Hepatocyte (in vitro differentiated cells): ENCODE data around the gene MAGI2.

Source experiments
- CTCF ChIP-seq: fragments of 200-600 bp; sonication (generic); IDR thresholded peaks from 2 replicates; pipeline ENCODE4 v1.5.1; 2016; ENCODE audit warnings: antibody characterized with exemption, mild to moderate bottlenecking; ENCODE audit not compliant: poor library complexity
- EZH2 ChIP-seq: fragments of 200-600 bp; sonication (generic); IDR thresholded peaks from 2 replicates; pipeline ENCODE4 v1.6.1; 2016; ENCODE audit warnings: antibody characterized with exemption, mild to moderate bottlenecking, borderline replicate concordance
- EZH2phosphoT487 ChIP-seq: fragments of 200-600 bp; sonication (generic); IDR thresholded peaks from one replicate; pipeline ENCODE4 v1.6.1; 2018; ENCODE audit warnings: antibody characterized with exemption, mild to moderate bottlenecking, low read depth, moderate library complexity; ENCODE audit not compliant: unreplicated experiment, severe bottlenecking

DNA sequence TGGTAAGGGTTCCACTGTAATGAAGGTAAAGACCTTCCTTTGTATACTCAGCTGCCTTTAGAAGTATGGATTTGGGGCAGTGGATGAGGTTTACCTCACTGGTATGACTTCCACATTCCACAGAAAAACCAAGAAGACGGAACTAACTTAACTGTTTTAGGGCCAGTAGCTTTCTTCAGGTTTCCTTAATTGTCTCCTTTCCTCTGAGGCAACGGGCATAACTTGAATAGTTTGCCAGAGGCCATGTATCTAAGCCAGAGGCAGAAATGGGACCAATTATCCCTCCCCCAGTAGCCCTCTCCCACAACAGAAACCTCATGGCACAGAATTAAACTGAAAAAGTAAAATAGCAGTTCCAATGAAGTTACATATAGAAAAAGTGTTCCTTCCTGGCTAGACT is 1373.2 kb downstream of the MAGI2 start:
- no peak for TF ChIP-seq EZH2
- no peak for TF ChIP-seq CTCF
- no peak for TF ChIP-seq EZH2phosphoT487
